GDM1 (cell line): ENCODE results near the gene CD207.

Experiments used
- DNase-seq: peaks from one replicate; lab custom pipeline; 2025; lab: John Stamatoyannopoulos, UW

The CD207 gene

DNA sequence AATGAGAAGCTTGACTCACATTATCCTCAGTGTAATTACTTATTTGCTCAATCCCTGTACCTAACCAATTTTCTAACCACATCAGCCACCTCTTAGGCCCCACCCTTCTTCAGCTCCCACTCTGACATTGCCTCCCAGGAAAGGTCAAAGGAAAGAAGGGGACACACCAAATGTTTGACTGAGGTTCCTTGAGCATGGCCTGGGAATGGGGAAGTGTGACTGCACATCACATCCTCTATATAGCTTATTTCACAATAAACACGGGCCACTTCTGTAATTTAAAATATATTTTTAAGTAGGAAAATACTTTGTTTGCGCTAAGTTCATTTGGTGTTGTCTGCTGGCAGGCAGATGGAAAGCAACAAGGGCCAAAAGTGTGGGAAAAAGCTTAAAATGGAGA is 42.2 kb downstream of the CD207 start:
- no peak for DNase-seq

DNA sequence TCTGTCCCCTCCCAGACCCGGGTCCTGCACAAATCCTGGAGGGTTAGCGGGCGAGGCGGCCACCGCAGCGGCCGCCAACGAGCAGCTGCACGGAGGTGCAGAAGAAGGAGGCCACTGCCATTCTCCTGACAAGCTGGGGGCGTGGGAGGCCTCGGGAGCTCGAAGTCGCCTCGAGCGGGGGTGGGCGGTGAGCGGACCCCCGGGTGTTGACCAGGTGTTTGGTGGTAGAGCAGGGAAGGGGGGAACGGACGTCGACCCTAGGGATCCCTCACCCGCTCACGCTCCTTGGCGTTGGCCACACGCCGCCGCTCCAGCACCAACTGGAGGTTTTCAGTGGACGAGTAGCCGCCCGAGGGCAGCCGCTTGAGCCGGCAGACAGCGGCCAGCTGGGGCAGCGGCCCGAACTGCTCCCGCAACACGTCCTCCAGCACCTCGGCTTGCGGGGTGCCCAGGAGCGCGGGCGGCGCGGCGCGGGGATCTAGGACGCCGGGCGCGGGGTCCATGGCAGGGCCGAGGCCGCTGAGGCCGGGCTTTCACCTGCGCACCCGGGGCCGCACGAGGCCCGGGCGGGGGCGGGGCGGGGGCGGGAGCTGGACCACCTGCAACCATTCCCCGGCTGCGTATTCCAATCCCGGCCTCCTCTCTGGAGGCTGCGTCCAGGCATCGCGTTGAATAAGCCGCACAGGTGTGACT is 45.3 kb downstream of the CD207 start, which contains the start of gene FIGLA:
FIGLA (minus strand) TSS at position 508 of the 693 bp plus-strand sequence; CDS start at position 503, 5 bp downstream.
- DNase-seq: no peak

DNA sequence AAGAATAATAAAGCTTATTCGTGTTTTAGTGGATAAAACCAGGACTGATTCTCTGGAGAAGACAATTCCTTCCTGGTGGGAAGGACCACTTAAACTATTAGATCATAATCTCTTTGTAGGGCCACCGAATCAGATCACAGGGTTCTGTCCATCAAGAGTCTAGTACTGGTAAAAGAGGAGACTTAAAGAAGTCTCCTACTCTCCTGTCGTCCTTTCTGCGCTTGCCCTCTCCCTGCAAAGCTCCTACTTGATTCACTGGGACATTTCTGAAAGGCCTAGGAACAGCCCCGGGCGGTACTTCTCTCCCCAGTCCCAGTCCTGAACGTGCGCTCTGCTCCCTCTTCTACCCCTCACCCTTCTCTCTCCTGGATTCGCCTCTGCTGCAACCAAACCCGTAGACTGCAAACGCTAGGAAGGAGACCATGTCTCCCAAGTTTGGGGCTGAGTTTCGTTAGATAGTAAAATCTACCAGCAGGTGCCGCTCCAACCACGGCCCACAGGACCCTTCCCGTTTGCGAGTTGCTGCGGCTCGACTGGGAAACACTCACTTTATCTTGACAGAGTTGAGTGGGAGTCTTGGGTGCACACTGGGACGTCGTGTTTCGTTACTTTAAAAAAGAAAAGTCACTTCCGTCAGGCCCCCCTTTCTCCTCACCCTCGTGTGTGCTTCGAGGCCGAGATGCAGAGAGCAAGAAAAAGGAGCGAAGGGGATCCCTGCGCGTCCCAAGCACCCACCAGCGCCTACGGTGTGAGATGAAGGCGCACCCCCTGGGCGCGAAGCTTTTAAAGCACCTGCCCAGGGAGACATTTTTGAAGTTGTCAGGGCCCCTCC is 46.1 kb downstream of the CD207 start:
- DNase-seq: peak; percentile 12

DNA sequence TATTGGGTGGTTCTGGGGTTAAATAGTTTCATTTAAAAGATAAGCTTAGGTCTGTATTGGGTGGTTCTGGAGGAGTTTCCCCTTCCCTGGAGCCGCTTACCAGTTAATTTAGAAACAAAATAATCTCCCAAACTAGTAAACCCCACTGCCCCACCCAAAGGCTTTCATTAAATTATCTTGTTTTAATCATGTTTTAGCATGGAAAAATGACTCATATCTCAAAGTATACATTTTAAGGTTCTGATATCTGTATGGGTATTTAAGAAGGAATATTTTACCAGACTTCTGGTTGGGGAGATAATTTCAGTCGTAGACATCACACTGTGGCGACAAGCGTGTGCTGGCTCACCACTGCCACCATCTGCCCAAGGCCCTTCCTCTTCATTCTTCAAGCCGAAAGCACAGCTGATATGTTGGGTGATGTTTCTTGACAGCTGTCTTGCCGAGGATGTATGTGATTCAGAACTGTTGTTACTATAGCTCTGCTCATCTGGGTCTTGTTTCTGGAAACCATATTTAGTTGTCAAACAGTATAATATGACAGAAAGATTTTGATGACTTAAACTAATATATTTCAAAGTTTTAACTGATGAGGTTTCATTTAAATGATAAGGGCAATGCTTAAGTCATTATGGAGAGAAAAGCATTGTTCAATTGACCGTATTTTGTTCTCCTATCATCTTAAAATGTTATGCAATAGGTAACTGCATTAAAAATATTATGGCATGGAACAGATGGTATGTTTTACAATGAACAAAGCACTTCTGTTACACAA is 50.3 kb downstream of the CD207 start:
- DNase-seq: no peak

DNA sequence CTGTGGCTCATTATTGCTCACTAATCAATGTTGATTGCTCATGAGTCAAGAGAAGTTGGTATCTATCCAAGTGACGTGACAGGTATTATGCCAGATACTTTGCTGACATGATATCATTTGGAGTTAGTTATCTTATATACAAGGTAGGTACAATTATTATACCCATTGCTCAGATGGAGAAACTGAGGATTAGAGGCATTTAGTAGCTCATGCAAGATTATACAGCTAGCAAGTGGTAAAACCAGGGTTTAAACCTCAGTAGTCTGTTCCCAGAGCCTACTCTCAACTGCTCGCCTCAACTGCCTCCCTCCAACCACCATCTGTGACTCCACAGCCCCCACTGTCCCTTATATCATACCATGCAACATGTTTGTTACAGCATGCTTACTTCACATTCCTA is 51.3 kb downstream of the CD207 start:
- no peak for DNase-seq
